Stimulated activated CD8-positive, alpha-beta memory T cell treated with anti-CD3 and anti-CD28 coated beads, Interleukin-2, amount 100 ng/mL, for 48 hours (primary cell): Measurements from ENCODE around the gene ZNF85.
A peak's percentile ranks its signal among the peaks of the same experiment; 100 is the strongest.
"Not testable (repeated sequence)": the region's sequence is repeated elsewhere in the genome, so short reads cannot be mapped to it uniquely, and the experiment has no call there.

Experiments used
- DNase-seq, 2 donors: peaks; one replicate each; pipeline ENCODE4 v3.0.0-alpha.2; 2020; ENCODE audit warnings: low read depth in 2 of 2

The ZNF85 gene

DNA sequence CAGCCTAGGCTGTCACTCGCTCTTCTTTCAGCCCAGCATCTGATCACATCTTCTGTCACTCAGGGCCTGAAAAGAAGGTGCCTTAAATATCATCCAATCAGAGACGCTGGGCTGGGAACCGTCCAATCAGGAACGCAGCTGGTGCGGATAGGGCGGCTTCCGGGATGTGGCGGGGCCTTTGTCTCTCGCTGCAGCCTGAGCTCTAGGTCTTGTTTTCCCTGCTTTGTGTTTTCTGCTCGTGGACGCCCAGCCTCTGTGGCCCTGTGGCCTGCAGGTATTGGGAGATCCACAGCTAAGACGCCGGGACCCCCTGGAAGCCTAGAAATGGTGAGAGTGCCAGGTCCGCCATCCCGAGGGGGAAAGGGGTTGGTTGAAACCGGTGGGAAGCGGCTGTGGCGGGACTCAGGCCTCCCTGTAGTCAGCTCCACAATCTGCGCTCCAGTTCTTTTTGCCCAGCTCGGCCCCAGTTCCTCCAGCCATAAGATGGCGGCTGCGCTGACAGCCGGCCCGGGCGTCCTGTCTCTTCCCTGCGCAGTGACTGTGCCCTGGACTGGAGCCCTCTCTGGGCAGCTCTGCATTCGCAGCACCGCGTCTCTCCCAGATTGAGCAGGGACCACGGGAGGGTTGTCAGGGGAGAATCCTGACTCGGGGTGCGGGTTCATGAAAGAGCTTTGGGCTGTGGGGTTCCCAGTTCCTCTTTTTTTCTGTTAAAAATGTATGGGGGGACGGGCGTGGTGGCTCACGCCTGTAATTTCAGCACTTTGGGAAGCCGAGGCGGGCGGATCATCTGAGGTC is at the start of gene ZNF85:
TSS of gene ZNF85 (plus strand) at position 175 of the 795 bp plus-strand sequence. CDS start at position 325, 150 bp downstream.
- DNase-seq, result peak; percentile 70 to 81

GRCh38 chr19:20879501-20879900 is 43.5 kb upstream of the ZNF85 start:
- no peak for DNase-seq

DNA sequence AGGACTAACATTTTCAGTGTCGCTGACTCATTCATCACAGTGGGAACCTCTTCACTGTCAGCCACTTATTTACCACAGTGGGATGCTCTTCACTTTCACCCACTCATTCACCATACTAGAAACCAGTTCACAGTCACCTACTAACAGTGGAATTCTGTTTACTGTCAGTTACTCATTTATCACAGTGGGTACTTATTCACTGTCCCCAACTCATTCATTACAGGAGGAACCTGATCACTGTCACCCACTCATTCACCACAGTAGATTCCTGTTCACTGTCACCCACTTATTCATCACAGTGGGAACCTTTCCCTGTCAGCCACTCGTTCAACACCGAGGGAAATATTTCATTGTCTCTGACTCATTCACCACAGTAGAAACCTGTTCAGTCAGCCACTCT is 10.1 kb upstream of the ZNF85 start:
- no peak for DNase-seq

DNA sequence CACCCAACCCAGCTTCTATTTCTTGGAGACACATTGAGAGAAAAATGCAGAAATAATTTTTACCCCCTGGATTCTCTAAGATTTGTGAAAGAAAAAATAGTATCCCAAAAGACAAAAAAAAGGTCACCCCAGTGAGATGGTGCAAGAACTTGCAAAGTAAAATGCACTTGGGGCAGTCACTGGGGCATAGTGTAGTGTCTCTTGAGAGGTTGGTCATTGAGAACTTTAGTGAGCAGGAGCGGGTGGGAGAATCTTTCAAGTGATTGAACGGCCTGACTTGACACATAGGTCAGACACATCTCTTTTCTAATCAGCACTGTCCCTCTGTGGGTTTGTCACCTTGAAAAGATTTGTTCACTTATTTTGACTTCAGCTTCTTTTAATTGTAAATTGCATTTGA is 2.4 kb downstream of the ZNF85 start:
- no peak for DNase-seq

- DNase-seq, result no peak
Measured at GRCh38 chr19:20926796-20927195, 3.7 kb downstream of the ZNF85 start.

DNA sequence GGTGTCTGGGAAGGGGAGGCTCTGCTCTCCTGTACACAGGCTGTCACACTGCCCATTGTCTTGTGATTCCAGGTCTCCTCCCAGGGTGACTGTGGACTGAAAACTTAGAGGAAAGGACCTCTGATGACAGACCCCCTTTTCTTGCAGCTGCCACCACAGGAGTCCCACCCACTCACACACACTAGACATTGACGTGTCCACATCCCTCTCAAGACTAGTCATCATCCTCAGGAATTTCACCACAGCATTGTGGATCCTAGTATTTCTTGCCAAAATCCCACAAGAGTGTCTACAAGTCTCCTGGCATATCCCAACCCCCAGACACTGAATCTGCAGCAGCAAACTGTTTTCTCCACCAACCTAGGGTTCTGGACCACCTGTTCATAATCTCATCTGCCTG is 5.3 kb downstream of the ZNF85 start:
- no peak for DNase-seq

DNA sequence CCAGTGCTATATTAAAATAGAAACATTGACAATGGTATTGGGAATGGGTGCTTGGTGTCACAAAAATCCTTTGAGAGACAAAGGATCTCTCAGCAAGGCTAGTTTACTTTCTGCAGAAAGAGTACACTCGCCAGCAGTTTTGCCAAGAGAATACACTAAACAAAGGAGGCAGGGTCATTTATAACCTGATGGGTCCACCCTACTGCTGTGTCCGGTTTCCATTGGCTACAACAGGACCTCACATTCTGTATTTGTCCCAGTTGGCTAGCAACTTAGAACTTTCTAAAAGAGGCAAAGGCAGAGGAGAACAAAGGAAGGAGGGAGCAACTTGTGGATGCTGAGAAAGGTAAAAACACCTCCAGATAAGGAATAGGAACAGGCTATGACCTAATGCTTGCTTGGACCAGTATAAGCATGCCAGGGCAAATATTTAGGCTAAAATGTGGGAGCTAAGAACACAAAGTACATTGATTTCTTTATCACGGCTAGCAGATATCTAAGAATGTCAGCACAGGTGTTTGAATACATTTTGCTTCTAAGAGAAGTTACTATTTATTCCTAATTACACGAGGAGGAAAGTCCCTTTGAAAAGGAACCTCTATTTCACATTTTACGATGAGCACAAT is 13.4 kb downstream of the ZNF85 start:
- DNase-seq, result not testable (repeated sequence)

DNA sequence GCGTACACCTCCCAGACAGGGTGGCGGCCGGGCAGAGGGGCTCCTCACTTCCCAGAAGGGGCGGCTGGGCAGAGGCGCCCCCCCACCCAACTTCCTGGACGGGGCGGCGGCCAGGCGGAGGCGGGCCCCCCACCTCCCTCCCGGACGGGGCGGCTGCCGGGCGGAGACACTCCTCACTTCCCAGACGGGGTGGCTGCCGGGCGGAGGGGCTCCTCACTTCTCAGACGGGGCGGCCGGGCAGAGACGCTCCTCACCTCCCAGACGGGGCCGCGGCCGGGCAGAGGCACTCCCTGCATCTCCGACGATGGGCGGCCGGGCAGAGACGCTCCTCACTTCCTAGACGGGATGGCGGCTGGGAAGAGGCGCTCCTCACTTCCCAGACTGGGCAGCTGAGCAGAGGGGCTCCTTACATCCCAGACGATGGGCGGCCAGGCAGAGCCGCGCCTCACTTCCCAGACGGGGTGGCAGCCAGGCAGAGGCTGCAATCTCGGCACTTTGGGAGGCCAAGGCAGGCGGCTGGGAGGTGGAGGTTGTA is 29.6 kb downstream of the ZNF85 start:
- not testable (repeated sequence) for DNase-seq

DNA sequence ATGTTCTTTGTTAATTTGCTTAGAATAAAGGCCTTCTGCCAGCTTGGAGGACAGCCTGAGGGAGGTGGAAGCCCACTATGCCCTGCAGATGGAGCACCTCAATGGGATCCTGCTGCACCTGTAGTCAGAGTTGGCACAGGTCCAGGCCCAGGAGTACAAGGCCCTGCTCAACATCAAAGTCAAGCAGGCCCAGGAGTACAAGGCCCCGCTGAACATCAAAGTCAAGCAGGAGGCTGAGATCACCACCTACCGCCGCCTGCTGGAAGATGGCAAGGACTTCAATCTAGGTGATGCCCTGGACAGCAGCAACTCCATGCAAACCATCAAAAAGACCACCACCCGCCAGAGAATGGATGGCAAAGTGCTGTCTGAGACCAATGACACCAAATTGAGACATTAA is 41.7 kb downstream of the ZNF85 start:
- no peak for DNase-seq

- DNase-seq, result no peak
Measured at GRCh38 chr19:20968092-20968491, 45.0 kb downstream of the ZNF85 start.

- DNase-seq, result no peak
Measured at GRCh38 chr19:20969498-20969897, 46.4 kb downstream of the ZNF85 start.

- DNase-seq, result no peak
Measured at GRCh38 chr19:20969898-20970297, 46.8 kb downstream of the ZNF85 start.

GRCh38 chr19:20992788-20993187 is 69.7 kb downstream of the ZNF85 start:
- DNase-seq, result not testable (repeated sequence)

DNA sequence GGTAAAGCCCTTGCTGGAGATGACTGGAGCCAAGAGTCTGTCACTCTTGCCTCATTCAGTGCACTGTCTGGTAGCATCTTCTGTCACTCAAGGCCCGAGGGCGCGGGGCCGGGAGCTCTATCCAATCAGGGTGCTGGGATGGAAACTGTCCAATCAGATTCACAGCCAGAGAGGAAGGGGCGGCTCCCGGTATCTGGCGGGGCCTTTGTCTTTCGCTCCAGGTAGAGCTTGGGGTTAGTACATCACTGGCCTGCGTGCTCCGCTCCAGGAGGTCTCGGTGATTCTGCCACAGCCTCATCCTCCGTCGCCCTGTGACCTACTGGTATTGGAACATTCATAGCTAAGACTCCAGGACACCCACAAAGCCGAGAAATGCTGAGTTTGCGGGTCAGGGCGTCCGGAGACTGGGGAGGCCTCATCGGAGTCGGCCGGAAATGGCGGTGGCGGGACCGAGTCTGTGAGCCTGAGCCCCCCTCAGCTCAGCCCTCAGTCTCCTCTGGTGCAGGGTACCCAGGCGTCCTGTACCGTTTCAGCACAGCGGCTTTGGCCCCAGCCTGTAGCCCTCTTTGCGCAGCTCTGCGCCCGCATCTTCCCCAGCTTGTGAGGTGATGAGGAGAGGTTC is 76.8 kb downstream of the ZNF85 start:
- peak; percentile 68 to 82 for DNase-seq
